RKO (cell line): ENCODE results near the gene DDRGK1.
A peak's percentile ranks its signal among the peaks of the same experiment; 100 is the strongest.
"Not testable (repeated sequence)": the region's sequence is repeated elsewhere in the genome, so short reads cannot be mapped to it uniquely, and the experiment has no call there.

ENCODE experiments used
- DNase-seq: peaks from one replicate; pipeline ENCODE4 v3.0.0-alpha.2; 2016; ENCODE audit warnings: low spot score

The DDRGK1 gene

GRCh38 chr20:3215359-3215917 is 11.0 kb upstream of the DDRGK1 start:
- DNase-seq, result not testable (repeated sequence)

GRCh38 chr20:3213226-3213625 is 8.7 kb upstream of the DDRGK1 start:
- no peak for DNase-seq

GRCh38 chr20:3210346-3210745 is 5.9 kb upstream of the DDRGK1 start:
- DNase-seq, result no peak

GRCh38 chr20:3209946-3210317 is 5.5 kb upstream of the DDRGK1 start:
- peak; percentile 58 for DNase-seq

- DNase-seq, result peak; percentile 65
Observed at GRCh38 chr20:3209257-3209945, 4.9 kb upstream of the DDRGK1 start, which contains the start of gene ITPA. Gene ITPA, plus strand, starts transcription at chr20:3209498. Its CDS starts 54 bp downstream, at chr20:3209552.

GRCh38 chr20:3208786-3209256 is 4.3 kb upstream of the DDRGK1 start:
- DNase-seq, result peak; percentile 56

GRCh38 chr20:3203315-3204123 is 963 bp downstream of the DDRGK1 start:
- DNase-seq, result peak; percentile 68

- no peak for DNase-seq
Observed at GRCh38 chr20:3202965-3203314, 1.5 kb downstream of the DDRGK1 start.

- DNase-seq, result no peak
Observed at GRCh38 chr20:3199976-3200755, 4.3 kb downstream of the DDRGK1 start.

- DNase-seq, result no peak
Observed at GRCh38 chr20:3199206-3199605, 5.3 kb downstream of the DDRGK1 start.

GRCh38 chr20:3195590-3196237 is 8.8 kb downstream of the DDRGK1 start:
- DNase-seq, result no peak

GRCh38 chr20:3194617-3195280 is 9.7 kb downstream of the DDRGK1 start:
- DNase-seq, result no peak

- DNase-seq, result no peak
Observed at GRCh38 chr20:3193806-3194616, 10.5 kb downstream of the DDRGK1 start.

- no peak for DNase-seq
Observed at GRCh38 chr20:3192226-3193015, 12.1 kb downstream of the DDRGK1 start.

GRCh38 chr20:3190681-3191111 is 13.8 kb downstream of the DDRGK1 start:
- DNase-seq, result no peak

- no peak for DNase-seq
Observed at GRCh38 chr20:3189561-3190131, 14.8 kb downstream of the DDRGK1 start.

GRCh38 chr20:3188823-3189413 is 15.6 kb downstream of the DDRGK1 start:
- peak; percentile 32 for DNase-seq

GRCh38 chr20:3187861-3188260 is 16.6 kb downstream of the DDRGK1 start:
- DNase-seq, result not testable (repeated sequence)
